Thoracic aorta (tissue), 2 donors: ENCODE measurements around the gene CAMK1G. TPM values are rescaled to one million over a fixed set of nuclear protein-coding genes. Genes with fewer than 3 reads are reported as not detected.

Source experiments
- ATAC-seq: fragments of 150-250 bp; one replicate; pipeline ENCODE4 v1.8.0; 2017; ENCODE audit warnings: low read depth; ENCODE audit not compliant: insufficient number of reproducible peaks, low FRiP score
- DNase-seq: peaks from one replicate; pipeline ENCODE4 v3.0.0-alpha.2; 2020; ENCODE audit warnings: low spot score
- H3K27ac ChIP-seq, 2 donors: fragments of 200-600 bp; sonication (generic); 1 replicate in 1 of 2; 2 replicates in 1 of 2; pipeline ENCODE4 v1.5.1; 2016; ENCODE audit warnings: mild to moderate bottlenecking in 2 of 2, moderate library complexity in 2 of 2
- H3K27me3 ChIP-seq: fragments of 200-600 bp; sonication (generic); replicated peaks from 2 replicates; pipeline ENCODE4 v1.6.0; 2016; ENCODE audit warnings: mild to moderate bottlenecking; ENCODE audit not compliant: insufficient read depth
- H3K36me3 ChIP-seq: fragments of 200-600 bp; sonication (generic); one replicate; pipeline ENCODE4 v1.5.1; 2016
- H3K4me1 ChIP-seq, 2 donors: fragments of 200-600 bp; sonication (generic); 1 replicate in 1 of 2; 2 replicates in 1 of 2; pipeline versions ENCODE4 v1.5.1 to v1.6.0; 2016; ENCODE audit warnings: low read depth in 2 of 2, mild to moderate bottlenecking in 1 of 2; ENCODE audit not compliant: control insufficient read depth in 1 of 2
- H3K4me3 ChIP-seq: fragments of 200-600 bp; sonication (generic); 2 replicates; pipeline ENCODE4 v1.5.1; 2016; ENCODE audit warnings: mild to moderate bottlenecking
- H3K9me3 ChIP-seq: fragments of 200-600 bp; sonication (generic); 2 replicates; pipeline ENCODE4 v1.5.1; 2016
- CTCF ChIP-seq: fragments of 200-600 bp; sonication (generic); IDR thresholded peaks from one replicate; pipeline ENCODE4 v1.5.1; 2019; ENCODE audit warnings: antibody characterized with exemption
- total RNA-seq, 2 donors: library from RNA; depleted of rRNA; stranded (reverse); fragments of >200 nt; gene quantifications; one replicate each; pipeline versions ENCODE4 v1.1.0 to v1.2.3, GENCODE V29; 2016

The CAMK1G gene
- total RNA-seq, 2 donors from 2014 or later, result not detected

- Histone ChIP-seq H3K4me1 (no peaks in the 10 kb centered on the region), H3K27ac (no peak overlapping the region), H3K9me3 (no peaks in the 10 kb centered on the region), H3K4me3 (no peak overlapping the region), H3K36me3 (no peaks in the 10 kb centered on the region), H3K27me3 (no peaks in the 10 kb centered on the region)
- no peak for DNase-seq
- TF ChIP-seq CTCF, result no peak
- ATAC-seq, result no peak
These were observed 35.4 kb downstream of the CAMK1G start for GRCh38 chr1:209618756-209619420.

GRCh38 chr1:209619696-209620486 lies 36.4 kb downstream of the CAMK1G start:
- no peak for DNase-seq
- Histone ChIP-seq H3K4me3 (no peak overlapping the region), H3K36me3 (no peaks in the 10 kb centered on the region), H3K27me3 (no peaks in the 10 kb centered on the region), H3K27ac (no peak overlapping the region), H3K4me1 (no peaks in the 10 kb centered on the region), H3K9me3 (no peaks in the 10 kb centered on the region)
- no peak for ATAC-seq
- no peak for TF ChIP-seq CTCF

GRCh38 chr1:209620487-209620884 lies 37.0 kb downstream of the CAMK1G start:
- no peak for ATAC-seq
- H3K4me3 ChIP-seq, result no peak overlapping the region
- no peaks in the 10 kb centered on the region for H3K27me3 ChIP-seq
- peaks cover 3 to 5% of the 10 kb centered on the region in 2 donors for H3K4me1 ChIP-seq
- no peak for DNase-seq
- no peaks in the 10 kb centered on the region for H3K9me3 ChIP-seq
- no peak overlapping the region for H3K27ac ChIP-seq
- TF ChIP-seq CTCF, result no peak
- H3K36me3 ChIP-seq, result no peaks in the 10 kb centered on the region

GRCh38 chr1:209621286-209621685 lies 37.8 kb downstream of the CAMK1G start:
- no peaks in the 10 kb centered on the region for H3K9me3 ChIP-seq
- H3K4me1 ChIP-seq, result peaks cover 11 to 13% of the 10 kb centered on the region in 2 donors
- DNase-seq (no peak), ATAC-seq (no peak)
- H3K36me3 ChIP-seq, result no peaks in the 10 kb centered on the region
- TF ChIP-seq CTCF, result no peak
- H3K4me3 ChIP-seq, result no peak overlapping the region
- H3K27me3 ChIP-seq, result no peaks in the 10 kb centered on the region
- H3K27ac ChIP-seq, result no peak overlapping the region

- no peak overlapping the region for H3K27ac ChIP-seq
- H3K4me3 ChIP-seq, result no peak overlapping the region
- no peak for TF ChIP-seq CTCF
- no peaks in the 10 kb centered on the region for H3K36me3 ChIP-seq
- H3K9me3 ChIP-seq, result no peaks in the 10 kb centered on the region
- H3K27me3 ChIP-seq, result no peaks in the 10 kb centered on the region
- DNase-seq, result no peak
- no peak for ATAC-seq
- H3K4me1 ChIP-seq, result peaks cover 12 to 20% of the 10 kb centered on the region in 2 donors
These were observed 38.5 kb downstream of the CAMK1G start for GRCh38 chr1:209621741-209622655.
